GM12878 (cell line): ENCODE results near the gene SEC61A1. TPM values are rescaled to one million over a fixed set of nuclear protein-coding genes. Genes with fewer than 3 reads are reported as not detected.

Experiments used
- ATAC-seq: fragments of 200-7000 bp; cut with Tn5 transposase; 3 replicates; pipeline ENCODE4 v1.9.1; 2020; ENCODE audit warnings: mild to moderate bottlenecking, moderate library complexity
- BruUV-seq: library from RNA; stranded (reverse); fragments of 400-500 nt; replicated peaks from 2 replicates; lab custom pipeline; 2021; lab: Mats Ljungman, UMichigan
- CTCF ChIA-PET: fragments of 300-600 bp; sonication (Branson Sonifier 250); formaldehyde crosslinking; extraction: SDS; loops from one replicate; lab custom pipeline; 2021; ENCODE audit warnings: inconsistent platforms; lab: Yijun Ruan, JAX
- POLR2A ChIA-PET: fragments of 350-600 bp; formaldehyde crosslinking; extraction: SDS; loops from one replicate; lab custom pipeline; 2021; ENCODE audit warnings: inconsistent platforms; lab: Charles Lee
- RAD21 ChIA-PET: fragments of 300-600 bp; sonication (Branson Sonifier 250); formaldehyde crosslinking; loops from one replicate; lab custom pipeline; 2023; ENCODE audit warnings: antibody characterized with exemption; ENCODE audit not compliant: unreplicated experiment; lab: Charles Lee
- SMC1A ChIA-PET: fragments of 300-600 bp; sonication (Branson Sonifier 250); formaldehyde crosslinking; loops from one replicate; lab custom pipeline; 2023; ENCODE audit not compliant: unreplicated experiment, uncharacterized antibody; lab: Charles Lee
- DNase-seq: peaks from one replicate; pipeline ENCODE4 v3.0.0-alpha.2; 2011; ENCODE audit warnings: low read depth, low spot score
- FAIRE-seq: peaks from 3 replicates; lab custom pipeline; 2011; peaks lifted over from hg19 to GRCh38; lab: Jason Lieb, UNC
- H2AFZ ChIP-seq: 2 replicates; pipeline ENCODE4 v1.6.0; 2011; ENCODE audit warnings: low read depth, low read length, control low read depth; ENCODE audit not compliant: control insufficient read depth
- H3K27ac ChIP-seq: 2 replicates; pipeline ENCODE4 v1.5.1; 2011; ENCODE audit warnings: control low read depth; ENCODE audit not compliant: control insufficient read depth, insufficient read depth
- H3K27me3 ChIP-seq, 2 experiments: replicated peaks in 1 of 2; 2 replicates each; pipeline versions ENCODE4 v1.6.0 to v1.6.1; 2011; ENCODE audit warnings: low read length in 1 of 2; ENCODE audit not compliant: control insufficient read depth in 2 of 2, insufficient read depth in 2 of 2
- H3K36me3 ChIP-seq, 2 experiments: 2 replicates each; pipeline ENCODE4 v1.5.1; 2011; ENCODE audit warnings: low read length in 1 of 2; ENCODE audit not compliant: control insufficient read depth in 2 of 2, insufficient read depth in 2 of 2
- H3K4me1 ChIP-seq: 2 replicates; pipeline ENCODE4 v1.6.1; 2011; ENCODE audit warnings: mild to moderate bottlenecking, low read length, moderate library complexity, mixed read lengths; ENCODE audit not compliant: control insufficient read depth, insufficient read depth
- H3K4me2 ChIP-seq: 2 replicates; pipeline ENCODE4 v1.6.0; 2011; ENCODE audit warnings: control low read depth; ENCODE audit not compliant: control insufficient read depth, insufficient read depth
- H3K4me3 ChIP-seq: fragments of 200-600 bp; sonication (generic); 2 replicates; pipeline ENCODE4 v1.5.1; 2016
- H3K79me2 ChIP-seq: 2 replicates; pipeline ENCODE4 v1.6.0; 2011; ENCODE audit warnings: low read length; ENCODE audit not compliant: control insufficient read depth, insufficient read depth
- H3K9ac ChIP-seq: 2 replicates; pipeline ENCODE4 v1.8.0; 2011; ENCODE audit warnings: low read length, control low read depth, mixed read lengths; ENCODE audit not compliant: control insufficient read depth, insufficient read depth
- H3K9me3 ChIP-seq: replicated peaks from 3 replicates; pipeline ENCODE4 v1.5.1; 2011; ENCODE audit warnings: mild to moderate bottlenecking, low read length; ENCODE audit not compliant: control insufficient read depth, insufficient read depth
- H4K20me1 ChIP-seq: 2 replicates; pipeline ENCODE4 v1.6.0; 2011; ENCODE audit not compliant: control insufficient read depth, insufficient read depth
- BHLHE40 ChIP-seq, 2 experiments: fragments of 450-650 bp in 1 of 2; IDR thresholded peaks; 2 replicates each; pipeline ENCODE4 v1.6.1; 2011 to 2017; ENCODE audit warnings: low read depth in 2 of 2, borderline replicate concordance in 1 of 2, improper control_type of control experiment in 1 of 2, low read length in 1 of 2, mild to moderate bottlenecking in 1 of 2
- E2F8 ChIP-seq: fragments of 450-650 bp; IDR thresholded peaks from 2 replicates; pipeline ENCODE4 v1.6.1; 2018; ENCODE audit warnings: mild to moderate bottlenecking, low read depth, moderate library complexity; ENCODE audit not compliant: partially characterized antibody
- EED ChIP-seq: sonication (generic); IDR thresholded peaks from 2 replicates; pipeline ENCODE4 v1.6.1; 2016; ENCODE audit warnings: antibody characterized with exemption, low read depth
- EZH2 ChIP-seq: IDR thresholded peaks from 2 replicates; pipeline ENCODE4 v1.6.1; 2012; ENCODE audit warnings: low read depth, mild to moderate bottlenecking, control low read depth, inconsistent platforms, low read length, borderline replicate concordance; ENCODE audit not compliant: control insufficient read depth
- IRF5 ChIP-seq: fragments of 450-650 bp; IDR thresholded peaks from 2 replicates; pipeline ENCODE4 v1.6.1; 2017; ENCODE audit warnings: borderline replicate concordance
- NBN ChIP-seq: fragments of 450-650 bp; IDR thresholded peaks from 2 replicates; pipeline ENCODE4 v1.6.1; 2016
- PAX5 ChIP-seq: IDR thresholded peaks from 2 replicates; pipeline ENCODE4 v1.6.1; 2011; ENCODE audit warnings: low read depth, low read length, borderline replicate concordance
- POLR2A ChIP-seq: IDR thresholded peaks from 2 replicates; pipeline ENCODE4 v1.6.1; 2011; ENCODE audit warnings: low read depth, mild to moderate bottlenecking, low read length
- RBBP5 ChIP-seq: fragments of 200-600 bp; sonication (generic); conservative IDR thresholded peaks from 2 replicates; pipeline ENCODE4 v1.6.1; 2016
- SPI1 ChIP-seq: IDR thresholded peaks from 2 replicates; pipeline ENCODE4 v1.6.1; 2011; ENCODE audit warnings: low read depth, mild to moderate bottlenecking, low read length, moderate library complexity, borderline replicate concordance; ENCODE audit not compliant: insufficient read depth
- TAF1 ChIP-seq: IDR thresholded peaks from 2 replicates; pipeline ENCODE4 v1.6.1; 2011; ENCODE audit warnings: mild to moderate bottlenecking, low read depth, low read length, borderline replicate concordance
- ZBED1 ChIP-seq: IDR thresholded peaks from 2 replicates; pipeline ENCODE4 v1.6.1; 2016; ENCODE audit warnings: borderline replicate concordance
- ZNF217 ChIP-seq: fragments of 450-650 bp; IDR thresholded peaks from 2 replicates; pipeline ENCODE4 v1.6.1; 2017; ENCODE audit warnings: antibody characterized with exemption, mild to moderate bottlenecking
- ZNF24 ChIP-seq: fragments of 450-650 bp; IDR thresholded peaks from 2 replicates; pipeline ENCODE4 v1.6.1; 2017; ENCODE audit warnings: antibody characterized with exemption, mild to moderate bottlenecking
- WGBS: methylation state at CpG from one replicate; pipeline ENCODE4 v1.1.6; 2016; ENCODE audit warnings: low lambda C conversion rate; ENCODE audit not compliant: insufficient replicate concordance, insufficient coverage; ENCODE audit errors: missing lambda C conversion rate; 5-methylcytosine and 5-hydroxymethylcytosine counted together
- in situ Hi-C: fragments of 300-500 bp; cut with MboI; formaldehyde crosslinking; loops from 9 replicates; pipeline ENCODE4 v1.14.3; 2018; ENCODE audit warnings: mixed read lengths
- intact Hi-C: fragments of 100-400 bp; cut with micrococcal nuclease; formaldehyde crosslinking; loops from one replicate; pipeline ENCODE4 v1.14.2; 2022; ENCODE audit not compliant: unreplicated experiment
- polyA plus RNA-seq, 11 experiments: library from polyadenylated mRNA; depleted of rRNA in 4 of 11; unstranded in 6 of 11; stranded (reverse) in 5 of 11; fragments of >200 nt; fragmentation: Nextera tagmentation in 4 of 11; fragmentation: Illumina TruSeq in 1 of 11; extraction: Ambion mirVana in 4 of 11; extraction: Trizol in 1 of 11; gene quantifications; 1 replicate in 1 of 11; 2 replicates in 10 of 11; pipeline versions ENCODE4 v1.2.1 to v1.2.3, GENCODE V29; 2011 to 2016; ENCODE audit warnings: inconsistent platforms in 2 of 11, missing spikeins in 2 of 11, low read depth in 1 of 11
- total RNA-seq, 4 experiments: library from RNA; depleted of rRNA in 3 of 4; stranded (reverse); fragments of >200 nt in 3 of 4; fragmentation: Illumina TruSeq in 1 of 4; extraction: Trizol in 1 of 4; gene quantifications; 2 replicates each; pipeline versions ENCODE4 v1.2.1 to v1.2.3, GENCODE V29; 2013 to 2021

The SEC61A1 gene
- total and polyA plus RNA-seq, 10 of the 15 experiments (the other 5 are each of a cell fraction or from before 2014, with no cell fraction given) = 5.2 to 265 (median 142) TPM

GRCh38 chr3:128112357-128112968, 60.2 kb downstream of the SEC61A1 start (continued):
- TF ChIP-seq BHLHE40 (IDR thresholded peaks at IDR 0.05; ENCODE audit: borderline replicate concordance in 1 of 2, low read depth in 2 of 2, low read length in 1 of 2) (no peak), RBBP5 (no peak), ZBED1 (no peak)

GRCh38 chr3:128113817-128114794, 61.9 kb downstream of the SEC61A1 start:
- WGBS = 22% methylated on average over 9 of the region's 9 CpGs
- Histone ChIP-seq H3K36me3 (peaks cover 2 to 12% of the 10 kb centered on the region in 2 experiments), H2AFZ (peak overlapping the region; percentile 70), H3K4me1 (peaks cover 17% of the 10 kb centered on the region), H3K9ac (peak overlapping the region; percentile 47), H3K4me3 (peak overlapping the region; percentile 54), H3K4me2 (peak overlapping the region; percentile 92), H4K20me1 (no peaks in the 10 kb centered on the region)
- intact Hi-C loops = no loop called here
- DNase-seq = peak; percentile 19
- FAIRE-seq = peak; percentile 64
- POLR2A ChIA-PET = interaction anchor here (0.5 to 1.0 kb wide), 3 partner anchors 8 to 1165 kb away, joined by 3 to 5 read pairs (median 4); partner anchors contain the start of genes HMCES and RUVBL1
- CTCF ChIA-PET = interaction anchor here (0.7 to 2.4 kb wide), 4 partner anchors 19 to 143 kb away, joined by 3 to 13 read pairs (median 6); no protein-coding TSS in a partner anchor
- peak; percentile 63 for TF ChIP-seq ZNF24
- peak; percentile 24; the same call in 1 of the 2 replicates for TF ChIP-seq PAX5
- TF ChIP-seq TAF1 = 0 out of 2 replicates have a peak, but pooled peaks have one; percentile 16
- TF ChIP-seq IRF5 = no peak
- no peak for TF ChIP-seq EZH2
- peak; percentile 57 for TF ChIP-seq POLR2A
- no peak for TF ChIP-seq E2F8
- TF ChIP-seq NBN = no peak
- 0 out of 2 replicates have a peak, but pooled peaks have one; percentile 22 for TF ChIP-seq EED
- peak; percentile 32; the same call in 1 of the 2 replicates for TF ChIP-seq SPI1
- TF ChIP-seq ZNF217 = no peak
- TF ChIP-seq, all 136 proteins: peak for 6
- SMC1A ChIA-PET = interaction anchor here (1.1 to 1.8 kb wide), 5 partner anchors 10 to 43 kb away, joined by 3 to 9 read pairs (median 8); partner anchors contain the start of gene RUVBL1
- RAD21 ChIA-PET = interaction anchor here (0.6 to 1.3 kb wide), 6 partner anchors 10 to 55 kb away, joined by 3 to 4 read pairs (median 3); partner anchors contain the start of gene RUVBL1
- H3K27me3 ChIP-seq = no peaks in the 10 kb centered on the region
- no peaks in the 10 kb centered on the region for H3K9me3 ChIP-seq
- H3K79me2 ChIP-seq = peaks cover 22% of the 10 kb centered on the region
- peak overlapping the region; percentile 73 for H3K27ac ChIP-seq
- no TSS peak for BruUV-seq
- in situ Hi-C loops = no loop called here
- peak; percentile 95 for ATAC-seq
